Activated CD4-positive, alpha-beta T cell treated with anti-CD3 and anti-CD28 coated beads, Interleukin-2, amount 50 U/mL, for 24 hours (primary cell): ENCODE results near the gene NCMAP.
A peak's percentile ranks its signal among the peaks of the same experiment; 100 is the strongest.

Experiments used
- DNase-seq, 2 donors: peaks; one replicate each; pipeline ENCODE4 v3.0.0-alpha.2; 2020; ENCODE audit warnings: low read depth in 1 of 2, low spot score in 1 of 2

NCMAP gene

GRCh38 chr1:24621121-24621520 is 65.2 kb downstream of the NCMAP start:
- no peak for DNase-seq

DNA sequence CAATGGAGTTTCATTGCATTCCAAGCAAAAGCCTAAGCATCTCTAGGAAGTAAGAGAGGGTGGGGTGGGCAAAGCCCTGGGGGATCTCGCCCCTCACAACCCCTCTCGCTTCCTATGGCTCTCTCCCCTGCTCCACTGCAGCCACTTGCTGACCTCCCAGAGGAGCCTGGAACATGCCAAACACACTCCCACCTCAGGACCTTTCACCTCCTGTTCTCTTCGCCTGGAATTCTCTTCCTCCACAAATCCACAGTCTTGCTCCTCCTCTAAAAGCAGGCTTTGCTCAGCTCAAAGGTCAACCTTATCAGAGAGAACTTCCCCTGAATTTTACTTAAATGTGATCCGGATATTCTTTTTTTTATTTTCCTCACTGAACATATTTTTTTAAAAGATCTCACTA is 66.3 kb downstream of the NCMAP start:
- no peak for DNase-seq

DNA sequence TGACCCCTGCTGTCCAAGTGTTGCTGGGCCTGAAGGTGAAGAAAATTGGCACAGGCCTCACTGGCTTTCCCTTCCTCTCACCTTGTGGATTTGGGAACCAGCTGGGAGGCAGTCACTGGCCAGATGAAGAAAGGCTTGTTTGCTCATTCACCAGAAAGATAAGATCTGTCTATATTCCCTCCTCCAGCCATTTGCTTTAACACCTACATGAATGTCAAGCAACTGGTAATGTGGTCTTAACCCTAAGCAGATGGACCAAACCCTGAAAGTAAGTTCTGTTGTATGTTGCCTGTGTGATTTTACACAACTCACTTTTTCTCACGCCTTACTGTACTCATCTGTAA is 76.9 kb downstream of the NCMAP start:
- DNase-seq, result no peak

- no peak for DNase-seq
Observed at GRCh38 chr1:24635195-24635843, 79.4 kb downstream of the NCMAP start.

- no peak for DNase-seq
Observed at GRCh38 chr1:24636661-24637357, 80.9 kb downstream of the NCMAP start.

- no peak for DNase-seq
Observed at GRCh38 chr1:24639094-24639493, 83.2 kb downstream of the NCMAP start.

- no peak for DNase-seq
Observed at GRCh38 chr1:24639881-24640280, 84.0 kb downstream of the NCMAP start.

DNA sequence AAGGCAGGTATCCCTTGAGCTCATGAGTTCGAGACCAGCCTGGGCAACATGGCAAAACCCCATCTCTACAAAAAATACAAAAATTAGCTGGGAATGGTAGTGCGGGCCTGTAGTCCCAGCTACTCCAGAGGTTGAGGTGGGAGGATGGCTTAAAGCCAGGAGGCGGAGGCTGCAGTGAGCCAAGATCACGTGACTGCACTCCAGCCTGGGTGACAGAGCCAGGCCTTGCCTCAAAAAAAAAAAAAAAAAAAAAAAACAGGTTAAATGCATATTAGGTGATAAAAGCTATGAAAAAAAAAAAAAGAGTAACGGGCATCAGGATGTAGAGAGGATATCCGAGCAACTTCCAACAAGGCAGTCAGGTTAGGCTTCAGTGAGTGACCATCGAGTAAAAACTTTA is 84.4 kb downstream of the NCMAP start:
- no peak for DNase-seq

DNA sequence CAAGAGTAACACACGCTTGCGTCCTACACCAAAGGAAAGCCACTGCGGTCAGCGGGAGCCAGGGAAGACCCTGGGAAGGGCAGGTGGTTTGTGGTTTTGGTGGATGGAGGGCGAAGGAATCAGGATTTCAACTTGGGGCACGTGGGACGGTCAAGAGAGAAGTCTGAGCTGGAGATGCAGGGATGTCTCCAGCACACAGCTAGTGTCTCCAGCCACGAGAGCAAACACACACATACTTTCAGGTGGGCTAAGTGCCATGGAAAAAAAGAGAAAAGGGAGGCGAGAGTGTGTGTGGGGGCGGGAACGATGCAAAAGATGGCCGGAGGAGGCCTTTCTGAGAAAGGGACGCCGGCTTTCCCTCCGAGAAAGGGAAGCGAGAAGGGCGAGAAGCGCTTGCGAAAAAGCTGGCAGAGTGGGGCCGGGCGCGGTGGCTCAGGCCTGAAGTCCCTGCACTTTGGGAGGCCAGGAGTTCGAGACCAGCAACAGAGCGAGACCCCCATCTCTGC is 85.8 kb downstream of the NCMAP start:
- peak in 1 of 2 donors; percentile 9 for DNase-seq

GRCh38 chr1:24642481-24643362 is 86.8 kb downstream of the NCMAP start, which contains the start of gene SRRM1:
SRRM1 (plus strand) TSS chr1:24643302; CDS start chr1:24643327, 25 bp downstream.
- DNase-seq, result peak; percentile 94 to 99

- DNase-seq, result peak; percentile 24 to 36
Observed at GRCh38 chr1:24643363-24644099, 87.6 kb downstream of the NCMAP start.

- no peak for DNase-seq
Observed at GRCh38 chr1:24644100-24644384, 88.2 kb downstream of the NCMAP start.

DNA sequence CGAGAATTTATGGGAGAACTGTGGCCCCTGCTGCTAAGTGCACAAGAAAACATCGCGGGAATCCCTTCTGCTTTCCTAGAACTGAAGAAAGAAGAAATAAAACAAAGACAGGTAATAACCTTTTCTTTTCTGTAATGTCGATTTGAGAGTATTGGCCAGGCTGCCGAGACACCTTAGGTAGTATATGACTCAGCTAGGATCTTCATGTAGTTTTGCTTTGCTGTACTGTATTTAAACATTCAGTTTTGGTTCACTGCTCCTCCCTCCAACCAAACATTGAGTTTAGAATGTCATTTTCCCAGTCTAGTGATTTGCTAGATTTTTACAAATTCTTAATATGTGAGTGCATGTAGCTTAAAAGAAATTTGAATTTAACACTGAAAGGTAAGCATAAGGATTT is 93.0 kb downstream of the NCMAP start:
- no peak for DNase-seq

DNA sequence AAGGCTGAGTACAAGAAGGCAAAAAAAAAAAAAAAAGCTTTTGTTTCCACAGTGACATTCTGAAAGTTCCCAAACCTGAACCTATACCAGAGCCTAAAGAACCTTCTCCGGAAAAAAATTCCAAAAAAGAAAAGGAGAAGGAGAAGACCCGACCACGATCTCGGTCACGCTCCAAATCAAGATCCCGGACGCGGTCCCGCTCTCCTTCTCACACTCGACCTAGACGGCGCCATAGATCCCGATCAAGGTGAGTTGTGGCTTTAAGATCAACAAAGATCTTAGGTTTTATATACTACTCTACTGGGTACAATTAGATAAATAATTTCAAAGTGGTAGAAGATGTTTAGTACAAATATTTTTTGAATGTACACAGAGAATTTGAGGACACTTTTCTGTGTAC is 96.5 kb downstream of the NCMAP start:
- DNase-seq, result no peak

- DNase-seq, result no peak
Observed at GRCh38 chr1:24654010-24654409, 98.1 kb downstream of the NCMAP start.

DNA sequence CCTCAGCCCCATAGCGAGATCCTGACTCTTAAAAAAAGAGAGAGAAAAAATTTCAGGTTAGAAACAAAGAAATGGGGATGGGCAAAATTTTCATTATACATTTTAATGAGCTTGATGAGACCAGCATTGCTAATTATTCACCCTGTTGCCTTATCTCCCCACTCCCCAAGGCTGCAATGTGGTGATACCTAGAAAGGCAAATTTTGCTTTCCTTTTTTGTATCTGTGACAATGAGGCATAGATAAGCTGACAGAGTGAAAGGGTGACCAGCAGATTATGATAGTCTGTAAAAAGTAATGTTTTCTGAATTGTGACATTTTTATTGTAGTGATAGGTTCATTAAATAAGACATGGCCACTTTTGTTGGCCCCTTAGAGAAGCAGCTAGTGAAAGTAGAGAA is 100.2 kb downstream of the NCMAP start:
- no peak for DNase-seq

DNA sequence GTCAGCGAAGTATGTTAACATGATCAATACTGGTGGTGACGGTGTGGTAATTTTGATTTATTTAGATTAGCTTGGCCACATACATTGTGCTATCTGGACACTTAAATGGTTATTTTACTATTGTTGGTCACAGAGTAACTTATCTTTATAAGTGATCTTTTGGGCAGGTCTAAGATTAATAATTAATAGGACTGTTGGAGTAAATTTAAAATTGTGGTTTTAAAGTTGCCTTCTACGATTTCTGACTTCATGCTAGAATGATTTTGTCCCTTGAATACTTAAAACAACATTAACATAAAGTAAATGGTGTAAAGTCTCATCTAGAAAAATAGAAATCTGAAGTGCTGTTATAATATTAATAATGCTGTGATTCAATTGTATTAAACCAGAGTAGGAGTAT is 101.9 kb downstream of the NCMAP start:
- no peak for DNase-seq
